Left lung (tissue), 10 donors: ENCODE data around the gene ULK4. TPM values are rescaled to one million over a fixed set of nuclear protein-coding genes. Genes with fewer than 3 reads are reported as not detected.

ENCODE experiments used
- ATAC-seq: fragments of 200-7000 bp; cut with Tn5 transposase; one replicate; pipeline ENCODE4 v1.9.1; 2020; ENCODE audit warnings: moderate library complexity
- DNase-seq, 4 donors: peaks; one replicate each; pipeline ENCODE4 v3.0.0-alpha.2; 2013 to 2020
- H3K27ac ChIP-seq, 2 donors: fragments of 200-600 bp; sonication (generic) in 1 of 2; one replicate each; pipeline versions ENCODE4 v1.5.0 to v1.8.0; 2020 to 2021
- H3K27me3 ChIP-seq, 2 donors: fragments of 200-600 bp; sonication (generic) in 1 of 2; one replicate each; pipeline versions ENCODE4 v1.5.0 to v1.8.0; 2020 to 2021
- H3K36me3 ChIP-seq, 2 donors: fragments of 200-600 bp; sonication (generic) in 1 of 2; one replicate each; pipeline versions ENCODE4 v1.5.0 to v1.8.0; 2020 to 2021
- H3K4me1 ChIP-seq, 2 donors: fragments of 200-600 bp; one replicate each; pipeline ENCODE4 v1.8.0; 2021
- H3K4me3 ChIP-seq, 2 donors: fragments of 200-600 bp; sonication (generic) in 1 of 2; one replicate each; pipeline versions ENCODE4 v1.5.0 to v1.8.0; 2020 to 2021; ENCODE audit warnings: mild to moderate bottlenecking in 1 of 2
- H3K9me3 ChIP-seq, 2 donors: fragments of 200-600 bp; sonication (generic) in 1 of 2; one replicate each; pipeline versions ENCODE4 v1.5.0 to v1.8.0; 2020 to 2021
- CTCF ChIP-seq, 2 donors: fragments of 200-600 bp; sonication (generic) in 1 of 2; IDR thresholded peaks; one replicate each; pipeline versions ENCODE4 v1.5.0 to v1.8.0; 2021; ENCODE audit warnings: antibody characterized with exemption in 2 of 2
- intact Hi-C, 2 donors: fragments of 100-400 bp; cut with DNase I; formaldehyde crosslinking; loops; one replicate each; pipeline versions ENCODE4 v1.11.2 to v1.14.2; 2022
- polyA plus RNA-seq, 6 donors: library from polyadenylated mRNA; unstranded; fragments of 120-200 nt; gene quantifications; one replicate each; pipeline ENCODE4 v1.2.1, GENCODE V29; 2013; ENCODE audit not compliant: insufficient read length in 6 of 6
- total RNA-seq, 2 donors: library from RNA; stranded (reverse); fragmentation: NEBNext Ultra II Directional; extraction: Animal tissue kit (Norgen Biotek cat#: 25700); gene quantifications; one replicate each; pipeline ENCODE4 v1.2.1, GENCODE V29; 2021
- donor health status: DM: no; HTN: yes; CAD: no.
- donor health status: DM: no; HTN: no; CAD: no.

The ULK4 gene
- total and polyA plus RNA-seq, 8 donors = 3.9 to 12.1 (median 5.6) TPM

DNA sequence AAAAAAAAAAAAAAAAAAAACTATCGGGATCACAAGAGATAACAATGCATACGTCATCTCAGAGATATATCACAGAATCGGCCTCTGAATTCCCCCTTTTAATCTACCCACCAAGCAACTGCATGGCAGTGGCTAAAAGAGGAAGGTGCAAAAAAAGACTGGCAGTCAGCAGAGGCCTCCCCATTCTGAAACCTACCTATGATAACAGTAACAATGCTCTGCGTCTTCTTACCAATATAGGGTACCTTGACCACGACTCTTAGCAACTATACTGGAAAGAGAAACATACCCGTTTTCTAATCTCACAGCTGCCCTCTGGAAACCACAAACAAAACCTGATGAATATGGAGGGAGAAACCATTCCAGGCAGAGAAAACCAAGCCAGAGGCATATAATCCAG is 106.9 kb downstream of the ULK4 start:
- no peak for TF ChIP-seq CTCF (IDR thresholded peaks at IDR 0.05)
- Histone ChIP-seq H3K9me3 (no peaks in the 10 kb centered on the region), H3K27ac (no peak overlapping the region), H3K4me3 (no peak overlapping the region), H3K27me3 (no peaks in the 10 kb centered on the region), H3K4me1 (no peaks in the 10 kb centered on the region), H3K36me3 (no peaks in the 10 kb centered on the region)
- DNase-seq (no peak), ATAC-seq (no peak)
- intact Hi-C loops = no loop called here

DNA sequence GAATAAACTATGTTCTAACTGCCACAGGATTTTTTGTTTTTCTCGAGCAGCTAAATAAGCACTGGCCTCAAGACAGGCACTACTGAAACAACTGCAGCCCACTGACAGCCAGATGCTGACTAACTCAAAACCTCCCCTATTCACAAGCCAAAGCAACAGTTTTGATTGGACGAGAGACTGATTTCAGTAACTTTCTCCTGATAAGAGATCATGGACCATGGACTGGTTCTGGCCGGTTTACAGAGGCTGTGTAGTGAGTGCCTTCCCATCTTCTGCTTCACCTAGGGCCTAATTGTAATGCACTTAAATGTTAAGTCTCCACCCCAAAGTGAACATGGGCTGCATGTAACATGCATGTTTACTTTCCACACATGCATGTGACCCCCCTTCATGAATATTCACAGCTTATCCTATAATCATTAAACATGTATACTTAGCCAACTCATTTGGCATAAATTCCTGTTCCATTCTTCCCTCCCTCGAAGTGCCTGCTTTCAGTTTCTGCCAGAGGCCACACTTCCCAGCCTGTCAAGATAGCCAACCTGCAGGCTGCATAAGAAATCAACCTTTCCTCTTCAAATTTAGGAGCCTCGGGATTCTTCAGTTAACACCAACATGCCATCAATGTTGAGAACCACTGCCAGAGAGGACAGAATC is 108.2 kb downstream of the ULK4 start:
- DNase-seq (no peak), ATAC-seq (no peak)
- H3K27me3 ChIP-seq = no peaks in the 10 kb centered on the region
- intact Hi-C loops = no loop called here
- no peaks in the 10 kb centered on the region for H3K36me3 ChIP-seq
- no peak overlapping the region for H3K4me3 ChIP-seq
- H3K9me3 ChIP-seq = no peaks in the 10 kb centered on the region
- H3K4me1 ChIP-seq = no peaks in the 10 kb centered on the region
- TF ChIP-seq CTCF (IDR thresholded peaks at IDR 0.05) = no peak
- no peak overlapping the region for H3K27ac ChIP-seq

DNA sequence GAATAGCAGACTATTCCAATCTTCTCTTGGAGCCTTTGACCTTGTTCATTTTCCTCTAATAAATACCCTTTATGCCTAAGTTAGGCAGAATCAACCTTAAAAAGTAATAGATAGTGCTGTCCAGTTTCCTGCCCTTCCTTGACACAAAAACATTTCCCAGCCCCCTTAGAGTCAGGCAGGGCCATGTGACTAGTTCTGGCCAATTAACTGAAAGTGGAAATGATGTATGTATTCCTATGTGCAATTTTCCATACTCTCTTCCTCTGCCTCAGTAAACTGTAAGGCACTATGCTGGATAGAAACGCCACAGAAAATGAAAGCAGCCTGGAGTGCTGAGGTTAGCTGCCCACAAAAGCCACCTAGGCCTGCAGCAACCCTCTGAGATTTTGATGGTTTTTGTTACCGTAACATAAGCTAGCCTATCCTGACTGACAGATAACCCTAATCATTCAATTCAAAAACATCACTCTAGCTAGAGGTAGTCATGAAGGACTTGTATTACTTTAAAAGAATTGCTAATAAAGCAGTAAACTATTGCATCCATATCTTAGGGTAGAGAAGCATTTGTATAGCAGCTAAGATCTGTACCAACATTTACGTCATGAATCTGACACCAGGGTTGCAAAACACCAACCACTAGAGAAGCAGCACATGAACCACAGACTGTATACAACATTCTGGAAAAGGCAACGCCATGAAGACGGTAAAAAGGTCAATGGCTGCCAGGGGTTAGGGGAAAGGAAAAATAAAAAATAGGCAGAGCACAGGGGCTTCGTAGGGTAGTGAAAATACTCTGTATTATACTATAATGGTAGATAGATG is 112.9 kb downstream of the ULK4 start:
- Histone ChIP-seq H3K9me3 (no peaks in the 10 kb centered on the region), H3K4me1 (no peaks in the 10 kb centered on the region), H3K27me3 (no peaks in the 10 kb centered on the region), H3K27ac (no peak overlapping the region), H3K4me3 (no peak overlapping the region), H3K36me3 (no peaks in the 10 kb centered on the region)
- DNase-seq = no peak
- intact Hi-C loops = no loop called here
- TF ChIP-seq CTCF (IDR thresholded peaks at IDR 0.05) = no peak
- ATAC-seq = no peak

- no peak for TF ChIP-seq CTCF (IDR thresholded peaks at IDR 0.05)
- Histone ChIP-seq H3K4me3 (no peak overlapping the region), H3K4me1 (no peaks in the 10 kb centered on the region), H3K27ac (no peak overlapping the region), H3K9me3 (peaks cover 0 to 1% of the 10 kb centered on the region in 2 donors), H3K36me3 (no peaks in the 10 kb centered on the region), H3K27me3 (no peaks in the 10 kb centered on the region)
- DNase-seq = no peak
- ATAC-seq = no peak
- intact Hi-C loops = no loop called here
Observed at GRCh38 chr3:41847679-41848078, 114.2 kb downstream of the ULK4 start.

- intact Hi-C loops = no loop called here
Observed at GRCh38 chr3:41846850-41847249, 115.1 kb downstream of the ULK4 start.

More at GRCh38 chr3:41846850-41847249, 115.1 kb downstream of the ULK4 start:
- no peak for TF ChIP-seq CTCF (IDR thresholded peaks at IDR 0.05)
- no peak overlapping the region for H3K27ac ChIP-seq
- no peak for ATAC-seq
- H3K4me1 ChIP-seq = no peaks in the 10 kb centered on the region
- H3K4me3 ChIP-seq = no peak overlapping the region
- no peaks in the 10 kb centered on the region for H3K36me3 ChIP-seq
- DNase-seq = no peak
- H3K27me3 ChIP-seq = no peaks in the 10 kb centered on the region
- H3K9me3 ChIP-seq = peaks cover 0 to 9% of the 10 kb centered on the region in 2 donors
